GM21360 (cell line): ENCODE results near the gene NMRK2.
"Not testable (repeated sequence)": the region's sequence is repeated elsewhere in the genome, so short reads cannot be mapped to it uniquely, and the experiment has no call there.

ENCODE experiments used
- ATAC-seq: cut with Tn5 transposase; IDR thresholded peaks from one replicate; pipeline ENCODE4 v1.9.1; 2021; ENCODE audit warnings: mild to moderate bottlenecking, moderate library complexity; ENCODE audit not compliant: unreplicated experiment

Gene NMRK2

DNA sequence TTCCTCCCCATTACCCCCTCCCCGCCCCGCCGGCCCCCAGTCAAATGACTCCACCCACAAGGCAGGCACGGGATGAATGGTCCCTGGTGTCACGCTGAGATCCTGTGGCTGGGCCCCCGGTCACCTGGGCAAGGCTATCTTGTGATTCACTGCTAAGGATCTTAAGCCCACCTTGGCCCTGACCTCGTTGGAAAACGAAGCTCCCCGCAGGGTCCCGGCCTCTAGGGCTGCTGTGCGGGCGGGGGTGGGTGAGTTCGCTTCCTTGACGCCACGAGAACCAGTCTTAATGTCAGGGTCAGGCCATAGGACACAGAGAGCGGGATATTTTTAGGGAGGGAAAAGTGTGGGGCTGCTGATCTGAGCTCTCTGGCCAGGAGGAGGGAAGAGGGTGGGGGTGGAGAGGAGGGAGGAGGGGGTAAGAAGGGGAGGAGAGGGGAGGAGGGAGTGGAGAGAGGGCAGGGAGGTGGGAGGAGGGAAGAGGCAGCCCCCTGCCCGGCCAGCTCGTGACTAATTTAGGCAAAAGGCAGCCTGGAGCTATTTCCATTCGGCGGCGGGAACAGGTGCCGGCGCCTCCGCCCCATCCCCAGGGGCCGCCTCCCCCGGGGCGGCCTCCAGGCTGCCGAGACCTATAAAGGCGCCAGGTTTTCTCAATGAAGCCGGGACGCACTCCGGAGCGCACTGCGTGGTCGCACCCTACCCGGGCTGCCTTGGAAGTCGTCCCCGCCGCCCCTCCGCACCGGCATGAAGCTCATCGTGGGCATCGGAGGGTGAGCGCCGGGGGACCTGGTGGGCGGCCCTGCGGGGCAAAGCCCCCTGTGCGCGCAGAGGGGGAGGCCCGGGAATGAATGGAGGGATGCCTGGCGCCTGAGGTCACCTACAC is at the start of gene NMRK2:
NMRK2 (plus strand) TSS at position 139 of the 880 bp plus-strand sequence; CDS start at position 742, 603 bp downstream.
- no peak for ATAC-seq

- ATAC-seq: no peak
Observed at GRCh38 chr19:3890591-3890990, 42.3 kb upstream of the NMRK2 start.

GRCh38 chr19:3893509-3894179 is 39.2 kb upstream of the NMRK2 start:
- no peak for ATAC-seq

GRCh38 chr19:3894959-3895358 is 37.9 kb upstream of the NMRK2 start:
- ATAC-seq: not testable (repeated sequence)

DNA sequence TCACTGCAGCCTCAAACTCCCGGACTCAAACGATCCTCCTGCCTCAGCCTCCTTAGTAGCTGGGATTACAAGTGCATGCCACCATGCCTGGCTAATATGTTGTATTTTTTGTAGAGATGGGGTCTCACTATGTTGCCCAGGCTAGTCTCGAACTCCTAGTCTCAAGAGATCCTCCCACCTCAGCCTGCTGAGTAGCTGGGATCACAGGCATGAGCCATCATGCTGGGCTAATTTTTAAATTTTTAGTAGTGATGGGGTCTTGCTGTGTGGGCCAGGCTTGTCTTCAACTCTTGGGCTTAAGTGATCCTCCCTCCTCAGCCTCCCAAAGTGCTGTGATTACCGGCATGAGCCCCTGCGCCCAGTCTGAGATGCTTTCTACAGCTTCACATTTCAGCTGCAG is 37.1 kb upstream of the NMRK2 start:
- no peak for ATAC-seq

- ATAC-seq: no peak
Observed at GRCh38 chr19:3897936-3898335, 34.9 kb upstream of the NMRK2 start.

DNA sequence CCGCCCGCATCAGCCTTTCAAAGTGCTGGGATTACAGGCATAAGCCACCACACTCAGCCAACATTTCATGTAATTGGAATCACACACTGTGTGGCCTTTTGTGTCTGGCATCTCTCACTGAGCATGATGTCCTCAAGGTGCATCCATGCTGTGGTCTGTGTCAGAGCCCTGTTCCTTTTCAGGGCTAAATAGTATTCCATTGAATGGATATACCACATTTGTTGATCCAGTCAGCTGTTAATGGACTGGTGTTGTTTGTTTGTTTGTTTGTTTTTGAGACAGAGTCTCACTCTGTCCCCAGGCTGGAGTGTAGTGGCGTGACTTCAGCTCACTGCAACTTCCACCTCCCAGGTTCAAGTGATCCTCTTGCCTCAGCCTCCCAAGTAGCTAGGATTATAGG is 34.4 kb upstream of the NMRK2 start:
- no peak for ATAC-seq

GRCh38 chr19:3899531-3900294 is 33.2 kb upstream of the NMRK2 start:
- no peak for ATAC-seq

GRCh38 chr19:3902317-3902973 is 30.4 kb upstream of the NMRK2 start:
- ATAC-seq: no peak

DNA sequence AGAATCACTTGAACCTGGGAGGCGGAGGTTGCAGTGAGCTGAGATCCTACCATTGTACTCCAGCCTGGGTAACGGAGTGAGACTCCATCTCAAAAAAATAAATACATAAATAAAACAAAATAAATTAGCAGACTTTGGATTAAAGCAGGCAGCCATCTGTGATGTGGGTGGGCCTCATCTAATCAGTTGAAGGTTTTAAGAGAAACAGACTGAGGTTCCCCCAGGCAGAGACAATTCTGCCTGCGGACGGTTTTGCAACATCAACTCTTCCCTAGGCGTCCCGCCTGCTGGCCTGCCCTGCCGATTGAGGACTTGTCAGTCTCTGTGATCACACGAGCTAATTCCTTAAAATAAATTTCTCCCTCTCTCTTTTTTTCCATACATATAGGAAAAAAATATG is 28.6 kb upstream of the NMRK2 start:
- no peak for ATAC-seq

GRCh38 chr19:3907626-3908265 is 25.1 kb upstream of the NMRK2 start:
- no peak for ATAC-seq

DNA sequence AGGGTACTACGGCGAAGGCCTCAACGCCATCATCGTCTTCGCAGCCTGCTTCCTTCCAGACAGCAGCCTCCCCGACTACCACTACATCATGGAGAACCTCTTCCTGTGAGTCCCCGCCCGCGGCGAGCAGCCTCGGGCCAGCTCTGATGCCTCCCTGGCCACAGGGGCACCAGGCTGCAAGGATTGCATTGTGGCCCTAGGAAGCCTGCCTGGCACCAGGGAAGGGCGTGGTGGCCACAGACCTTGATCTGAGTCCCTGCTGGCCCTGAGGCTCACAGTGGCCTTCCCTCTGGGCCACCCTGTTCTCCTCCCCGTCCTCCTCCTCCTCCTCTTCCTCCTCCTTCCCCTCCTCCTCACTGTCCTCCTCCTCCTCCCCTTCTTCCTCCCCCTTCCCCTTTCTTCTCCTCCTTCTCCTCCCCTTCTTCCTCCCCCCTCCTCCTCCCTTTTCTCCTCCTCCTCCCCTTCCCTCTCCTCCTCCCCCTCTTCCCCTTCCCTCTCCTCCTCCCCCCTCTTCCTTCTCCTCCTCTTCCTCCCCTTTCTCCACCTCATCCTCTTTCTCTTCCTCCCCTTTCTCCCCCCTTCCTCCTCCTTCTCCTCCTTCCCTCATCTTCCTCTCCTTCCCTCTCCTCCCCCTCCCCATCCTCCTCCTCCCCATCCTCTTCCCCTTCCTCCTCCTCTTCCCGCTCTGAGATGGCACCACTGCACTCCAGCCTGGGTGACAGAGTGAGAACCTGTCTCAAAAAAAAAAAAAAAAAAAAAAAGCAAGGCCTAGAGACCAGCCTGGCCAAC is 24.4 kb upstream of the NMRK2 start:
- ATAC-seq: no peak

- ATAC-seq: no peak
Observed at GRCh38 chr19:3910105-3910504, 22.8 kb upstream of the NMRK2 start.

- no peak for ATAC-seq
Observed at GRCh38 chr19:3914199-3914598, 18.7 kb upstream of the NMRK2 start.

- no peak for ATAC-seq
Observed at GRCh38 chr19:3916033-3916432, 16.8 kb upstream of the NMRK2 start.

DNA sequence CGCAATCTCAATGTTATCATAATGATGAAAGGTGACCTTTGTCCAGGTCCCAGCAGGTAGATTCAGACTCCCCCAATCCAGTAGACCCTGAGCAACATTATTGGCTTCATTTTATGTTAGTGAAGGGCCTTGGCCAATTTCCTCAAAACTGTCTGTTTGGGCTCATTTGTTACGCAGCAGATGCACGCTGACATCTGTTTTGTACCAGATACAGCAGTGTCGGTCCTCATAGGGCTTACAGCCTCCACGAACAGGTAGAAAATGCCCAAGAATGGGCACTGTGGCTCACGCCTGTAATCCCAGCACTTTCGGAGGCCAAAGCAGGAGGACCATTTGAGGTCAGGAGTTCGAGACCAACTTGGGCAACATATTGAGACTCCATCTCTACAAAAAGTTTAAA is 13.1 kb upstream of the NMRK2 start:
- no peak for ATAC-seq

DNA sequence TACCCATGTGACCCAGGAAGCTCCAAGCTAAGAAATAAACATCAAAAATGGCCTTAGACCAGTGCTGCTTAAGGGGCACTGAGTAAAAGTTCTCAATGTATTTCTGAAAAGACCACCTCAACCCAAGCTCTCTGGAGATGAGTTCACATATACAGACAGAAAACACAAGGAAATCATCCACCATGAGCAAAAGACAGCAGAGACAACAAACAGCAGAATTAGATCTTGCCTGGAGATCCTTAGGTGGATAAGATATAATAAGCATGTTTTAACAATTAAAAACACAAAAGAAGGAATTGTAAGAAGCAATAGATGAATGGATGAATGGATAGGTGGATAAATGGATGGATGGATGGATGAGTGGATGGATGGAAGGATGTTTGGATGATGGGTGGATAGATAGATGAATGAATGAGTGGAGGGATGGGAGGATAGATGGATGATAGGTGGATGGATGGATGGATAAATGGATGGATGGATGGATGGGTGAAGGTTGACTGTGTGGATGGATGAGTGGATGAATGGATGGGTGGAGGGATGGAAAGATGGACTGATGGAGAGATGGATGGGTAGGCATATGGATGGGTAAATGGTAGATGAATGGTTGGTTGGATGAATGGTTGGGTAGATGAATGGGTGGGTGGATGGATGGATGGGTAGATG is 9.6 kb upstream of the NMRK2 start:
- ATAC-seq: no peak

DNA sequence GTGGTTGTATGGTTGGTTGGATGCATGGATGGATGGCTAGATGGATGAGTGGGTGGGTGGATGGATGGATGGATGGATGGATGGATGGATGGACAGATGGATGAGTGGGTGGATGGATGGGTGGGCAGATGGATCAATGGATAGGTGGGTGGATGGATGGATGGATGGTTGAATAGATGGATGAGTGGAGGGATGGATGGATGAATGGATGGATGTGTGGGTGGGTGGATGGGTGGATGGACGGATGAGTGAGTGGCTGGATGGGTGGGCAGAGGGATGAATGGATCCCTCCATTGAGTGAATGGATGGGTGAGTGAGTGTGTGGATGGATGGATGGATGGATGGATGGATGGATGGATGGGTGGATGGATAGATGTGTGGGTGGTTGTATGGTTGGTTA is 9.0 kb upstream of the NMRK2 start:
- ATAC-seq: no peak

DNA sequence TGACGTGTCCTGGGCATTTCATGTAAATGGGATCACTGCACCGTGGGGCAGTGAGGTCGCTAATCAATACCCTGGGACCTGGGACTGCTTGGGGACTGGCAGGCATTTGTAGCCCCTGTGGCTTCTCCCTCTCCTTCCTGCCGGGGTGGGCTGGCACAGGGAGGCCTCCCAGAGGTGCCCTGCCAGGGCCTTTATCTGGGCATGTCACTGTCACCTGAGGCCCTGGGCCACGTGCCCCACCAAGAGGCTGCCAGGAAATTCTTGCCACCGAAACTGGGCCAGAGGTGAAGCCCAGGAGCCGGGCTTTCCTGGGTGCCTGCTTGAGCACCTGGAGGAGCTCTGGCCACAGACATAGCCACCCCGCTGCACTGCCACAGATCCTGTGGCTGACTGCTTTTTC is 1.8 kb upstream of the NMRK2 start:
- ATAC-seq: no peak
